Measurements from ENCODE around the gene C10orf95.

Gene C10orf95

DNA sequence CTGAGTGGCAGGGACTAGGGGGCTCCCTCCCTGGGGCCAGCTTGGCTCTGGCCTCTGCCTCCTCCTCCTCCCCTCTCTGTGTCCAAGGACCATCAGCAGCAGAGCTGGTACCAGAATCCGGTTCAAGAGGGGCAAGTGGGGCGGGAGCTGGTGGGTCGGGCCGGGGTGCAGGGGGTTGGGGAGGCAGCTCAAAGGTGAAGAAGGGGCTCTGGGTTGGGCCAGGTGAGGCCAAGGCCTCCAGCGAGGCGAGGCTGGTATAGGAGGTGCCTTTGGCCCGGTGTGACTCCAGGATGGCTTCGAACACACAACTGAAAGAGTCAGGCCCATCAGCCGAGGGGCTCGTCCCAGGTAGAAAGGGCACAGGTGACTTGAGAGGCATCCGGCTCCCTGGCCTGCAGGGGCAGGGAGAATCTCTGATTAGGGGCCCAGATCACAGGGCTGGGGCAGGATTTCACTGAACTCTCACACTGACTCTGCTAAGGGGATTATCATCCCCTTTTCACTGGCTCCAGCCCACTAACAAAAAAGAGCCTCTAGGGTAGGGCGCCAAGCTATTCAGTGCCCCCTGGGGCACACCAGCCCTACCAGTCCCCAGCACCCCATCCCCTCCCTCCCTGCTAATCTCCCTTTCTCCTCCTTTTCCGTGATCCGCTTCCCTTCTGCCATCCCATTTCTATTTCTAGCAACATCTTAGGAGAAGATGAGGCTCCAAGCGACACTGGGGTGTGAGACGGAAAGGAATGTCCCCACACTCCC is 37.4 kb downstream of the C10orf95 start:
- DNase-seq: no peak

DNA sequence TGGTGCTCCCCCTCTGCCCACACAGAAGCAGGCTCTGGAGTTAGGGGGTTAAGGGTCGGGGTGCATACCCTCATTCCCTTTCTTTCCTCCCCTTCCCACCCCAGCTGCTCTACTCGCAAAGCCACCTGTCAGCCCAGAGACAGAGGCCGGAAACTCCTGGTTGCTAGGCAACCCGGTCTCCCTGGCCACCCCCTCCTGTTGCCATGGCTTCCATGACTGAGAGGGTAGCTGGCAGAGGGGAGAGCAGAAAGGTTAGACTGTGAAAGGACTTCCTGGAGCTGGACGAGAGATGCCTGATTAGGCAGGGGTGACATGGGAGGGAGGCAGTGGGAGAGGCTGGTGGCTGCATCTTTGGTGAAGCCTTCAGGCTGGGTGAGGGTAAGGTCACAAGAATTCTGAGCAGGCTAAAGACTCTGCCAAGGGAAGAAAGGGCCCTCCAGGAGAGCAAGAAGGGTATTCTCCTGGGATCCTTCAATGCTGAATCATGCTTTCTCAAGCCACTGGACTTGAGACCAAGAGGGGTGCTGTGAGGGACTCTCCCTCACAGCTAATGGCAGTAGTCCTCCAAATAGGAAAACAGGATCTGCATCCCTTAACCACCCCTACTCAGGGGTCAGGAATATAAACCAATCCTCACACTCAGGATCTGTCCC is 38.2 kb downstream of the C10orf95 start:
- peak in 1 of 2 experiments; percentile 60 for DNase-seq

DNA sequence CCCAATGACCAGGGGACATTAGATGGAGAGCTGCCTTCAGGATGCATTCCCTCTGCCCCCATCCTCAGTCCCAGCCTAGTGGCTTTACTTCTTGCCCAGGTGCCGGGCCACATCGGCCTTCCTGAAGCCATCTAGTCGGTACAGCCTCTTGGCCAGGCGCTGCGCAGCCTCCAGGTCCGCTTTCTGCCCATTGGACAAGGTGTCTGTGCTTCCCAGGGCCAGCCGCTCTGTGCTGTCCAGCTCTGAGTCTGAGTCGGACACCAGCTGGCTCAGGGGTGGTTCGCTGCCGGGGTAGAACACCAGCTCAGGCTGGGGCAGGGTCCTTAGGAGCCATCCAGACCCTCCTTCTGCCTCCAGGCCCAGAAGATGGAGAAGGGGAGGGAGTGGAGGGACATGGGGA is 39.0 kb downstream of the C10orf95 start:
- no peak for DNase-seq

DNA sequence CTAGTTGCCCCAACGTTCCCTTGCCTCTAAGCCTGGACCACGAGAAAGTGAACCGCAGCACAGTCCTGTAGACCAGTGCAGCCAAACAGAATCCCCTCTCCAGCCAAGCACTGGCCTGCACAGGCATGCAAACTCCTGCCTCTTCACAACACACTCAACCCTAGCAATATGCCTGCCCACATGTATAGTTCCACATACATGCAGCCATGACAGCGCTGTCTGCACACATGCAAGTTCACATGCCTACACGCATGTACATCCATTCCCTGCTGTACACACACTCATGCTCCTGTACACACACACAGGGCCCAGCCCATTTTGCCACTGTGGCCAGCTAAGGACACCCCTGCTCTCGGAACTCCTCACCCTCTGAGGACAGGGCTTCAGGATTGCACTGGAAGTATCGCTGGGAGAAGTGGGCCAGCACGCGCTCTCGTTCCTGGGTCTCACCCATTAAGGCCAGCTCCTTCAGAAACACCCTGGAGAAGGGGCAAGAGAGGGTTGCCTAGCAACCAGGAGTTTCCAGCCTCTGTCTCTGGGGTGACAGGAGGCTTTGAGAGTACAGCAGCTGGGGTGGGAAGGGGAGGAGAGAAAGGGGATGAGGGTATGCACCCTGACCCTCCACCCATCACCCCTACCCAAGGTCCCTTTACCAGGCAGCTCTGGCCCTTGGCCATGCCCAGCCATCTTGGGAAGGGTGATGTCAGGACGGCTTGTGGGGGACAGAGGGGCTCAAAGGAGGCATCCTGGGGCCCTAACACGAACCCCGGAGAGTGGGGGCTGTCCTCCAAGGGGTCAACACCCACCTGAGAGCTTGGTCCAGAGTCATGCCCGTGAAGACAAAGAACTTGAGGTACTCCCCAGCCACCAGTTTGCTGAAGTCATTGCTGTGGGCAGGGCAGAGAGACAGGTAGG is 39.7 kb downstream of the C10orf95 start:
- DNase-seq: no peak

DNA sequence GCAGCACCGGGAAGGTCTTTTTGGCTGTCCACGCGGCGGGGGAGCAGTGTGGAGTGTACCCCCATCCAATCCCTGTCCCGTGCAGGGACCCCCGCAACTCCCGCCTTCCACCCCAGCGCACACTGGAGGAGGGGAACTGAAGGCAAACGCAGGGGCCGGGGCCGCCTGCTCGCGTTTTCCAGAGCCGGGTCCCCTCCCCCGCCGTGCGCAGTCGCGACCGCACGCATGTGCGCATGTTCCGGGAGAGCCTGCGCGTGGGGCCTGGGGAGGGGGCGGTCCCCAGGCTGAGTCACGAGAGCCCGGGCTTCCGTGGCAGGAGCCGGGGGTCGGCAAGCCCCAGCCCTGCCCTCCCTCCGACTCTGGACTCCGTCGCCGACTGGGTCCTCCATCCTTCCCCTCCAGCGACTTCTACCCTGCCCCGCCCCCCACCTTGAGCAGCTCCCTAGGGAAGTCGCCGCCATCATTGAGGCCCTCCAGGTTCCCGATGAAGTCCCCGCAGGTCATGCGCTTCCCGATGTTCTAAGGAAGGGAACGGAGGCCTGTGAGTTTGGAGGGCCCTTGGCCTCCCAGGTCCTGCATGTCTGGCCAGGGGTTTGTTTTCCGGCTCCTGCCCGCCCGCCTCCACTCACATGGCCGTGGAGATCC is 40.8 kb downstream of the C10orf95 start:
- peak; percentile 75 to 80 for DNase-seq

DNA sequence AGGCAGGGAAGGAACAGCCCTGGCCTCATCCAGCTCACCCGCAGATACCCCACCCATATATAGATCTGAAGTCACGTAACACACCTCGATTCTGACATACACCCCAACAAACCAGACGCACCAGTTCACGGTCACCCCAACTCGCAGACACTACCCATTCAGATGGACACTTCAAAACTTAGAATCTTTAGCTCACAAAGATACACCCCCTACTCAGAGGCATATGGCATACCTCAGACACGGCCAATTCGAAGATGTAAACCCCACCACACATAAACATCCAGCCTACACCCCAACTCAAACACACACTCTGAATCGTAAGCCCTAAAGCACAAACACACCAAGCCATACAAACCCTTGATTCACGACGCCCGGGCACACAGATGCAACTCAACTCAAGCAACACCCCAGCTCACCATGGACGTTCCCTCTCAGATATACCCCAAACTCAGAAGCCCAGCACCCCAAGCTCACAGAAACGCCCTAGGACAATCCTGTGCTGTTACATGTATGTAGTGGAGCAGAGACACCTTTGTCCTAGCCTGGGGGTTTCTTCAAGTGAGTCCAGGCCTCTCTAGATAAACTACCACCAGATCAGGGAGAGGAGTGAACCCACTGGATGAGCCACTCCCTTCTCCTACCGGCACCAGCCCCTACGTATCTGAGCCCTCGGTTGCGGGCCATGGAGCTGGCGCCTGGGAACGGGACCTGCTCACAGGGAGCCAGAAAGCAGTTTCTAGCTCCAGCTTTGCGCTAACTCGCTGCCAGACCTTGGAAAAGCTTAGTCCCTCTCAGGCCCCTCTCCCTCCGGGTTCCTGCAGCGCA is 41.5 kb downstream of the C10orf95 start:
- DNase-seq: peak in 1 of 2 experiments; percentile 51

DNA sequence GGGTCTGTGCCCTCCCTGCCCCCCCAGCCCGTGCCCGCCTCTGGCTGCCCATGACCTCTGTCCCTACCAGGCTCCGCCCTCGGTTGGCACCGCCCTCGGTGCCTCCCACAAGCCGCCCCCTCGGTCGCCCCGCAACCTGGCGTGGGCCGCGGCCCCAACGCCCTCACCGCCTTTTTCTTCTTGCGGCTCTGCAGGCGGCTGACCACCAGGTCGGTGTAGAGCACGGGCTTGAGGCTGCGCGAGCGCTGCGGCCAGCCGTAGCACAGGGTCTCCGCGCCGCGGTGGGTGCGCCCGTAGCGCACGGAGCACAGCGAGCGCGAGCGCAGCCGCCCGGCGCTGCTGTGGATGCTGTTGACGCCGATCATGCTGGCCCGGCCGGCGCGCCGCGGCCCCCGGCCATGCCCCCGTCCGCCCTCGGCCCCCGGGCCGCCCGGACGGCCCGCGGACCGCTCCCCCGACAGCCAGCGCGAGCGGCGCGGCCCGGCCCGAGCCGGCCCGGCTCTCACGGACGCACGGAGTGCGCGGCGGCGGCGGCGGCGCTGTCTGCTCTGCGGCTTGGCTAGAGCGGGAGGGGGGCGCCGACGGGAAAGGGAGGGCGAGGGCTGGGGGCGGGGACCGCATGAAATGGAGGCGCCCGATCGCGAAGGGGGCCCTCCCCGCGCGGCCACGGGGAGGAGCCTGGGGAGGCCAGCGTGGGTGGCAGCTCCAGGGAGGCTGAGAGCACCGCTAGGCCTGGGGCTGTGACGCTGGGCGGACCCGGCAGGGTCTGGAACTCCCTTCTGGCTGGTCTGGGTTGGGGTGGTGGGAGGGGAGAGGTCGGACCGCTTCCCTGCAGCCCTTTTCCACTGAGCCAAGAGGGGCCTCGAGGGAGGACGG is 42.4 kb downstream of the C10orf95 start:
- peak; percentile 83 to 87 for DNase-seq

DNA sequence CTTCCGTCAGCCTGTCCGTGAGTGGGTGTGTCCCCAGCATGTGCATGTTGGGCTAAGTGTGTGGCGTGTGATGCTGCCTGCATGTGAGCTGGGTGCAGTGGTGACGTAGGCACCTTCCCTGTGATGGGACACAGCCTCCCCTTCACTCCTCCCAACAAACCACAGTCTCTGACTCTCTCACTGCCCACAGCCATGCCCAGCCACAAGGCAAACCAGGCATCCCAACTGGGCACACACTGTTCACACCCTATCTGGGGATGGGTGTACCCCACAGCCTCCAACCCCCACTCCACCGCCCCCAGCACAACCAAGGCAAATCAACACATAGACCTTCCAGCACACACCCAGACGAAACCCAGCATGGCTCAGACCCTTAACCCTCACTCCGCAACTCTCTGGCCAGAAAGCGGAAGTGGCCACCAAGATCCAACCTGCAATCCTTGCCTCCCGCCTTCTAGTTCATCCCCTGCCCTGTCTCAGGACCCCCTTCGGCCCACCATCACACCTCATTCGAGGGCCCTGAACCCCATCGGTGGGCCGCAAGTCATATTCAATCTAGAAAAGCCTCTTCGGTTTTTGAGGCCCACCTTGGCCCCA is 43.1 kb downstream of the C10orf95 start:
- peak in 1 of 2 experiments; percentile 50 for DNase-seq

DNA sequence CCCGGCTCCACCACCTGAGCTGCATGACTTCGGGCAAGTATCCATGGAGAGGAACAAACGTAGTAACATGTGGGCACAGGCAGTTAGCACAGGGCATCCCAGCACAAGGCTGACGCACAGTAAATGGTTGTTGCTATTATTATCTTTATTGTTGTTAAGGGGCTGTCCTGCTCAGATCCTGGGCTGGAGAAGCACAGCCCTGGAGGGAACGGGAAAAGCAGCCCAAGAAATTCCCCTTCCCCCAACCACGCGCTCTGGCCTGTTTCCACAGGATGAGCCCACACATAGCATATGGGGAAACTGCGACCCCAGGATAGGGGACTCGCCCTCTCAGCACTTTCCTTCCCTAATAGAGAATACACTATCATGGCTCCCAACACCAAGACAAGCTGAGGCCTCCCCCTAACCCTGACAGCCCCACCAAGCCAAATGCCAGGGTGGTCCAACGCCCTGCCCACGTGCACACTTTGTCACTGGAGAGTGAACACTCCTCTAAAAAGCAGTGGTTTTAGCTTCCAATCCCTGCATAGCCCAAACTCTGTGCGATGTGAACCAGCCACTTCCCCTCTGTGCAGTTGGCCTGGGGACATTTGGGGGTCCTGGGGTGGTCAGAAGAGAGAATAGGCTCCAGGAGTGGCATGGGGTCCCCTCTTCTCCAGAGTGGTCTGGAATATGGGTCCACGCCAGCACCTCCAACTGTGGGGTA is 43.8 kb downstream of the C10orf95 start:
- DNase-seq: no peak

DNA sequence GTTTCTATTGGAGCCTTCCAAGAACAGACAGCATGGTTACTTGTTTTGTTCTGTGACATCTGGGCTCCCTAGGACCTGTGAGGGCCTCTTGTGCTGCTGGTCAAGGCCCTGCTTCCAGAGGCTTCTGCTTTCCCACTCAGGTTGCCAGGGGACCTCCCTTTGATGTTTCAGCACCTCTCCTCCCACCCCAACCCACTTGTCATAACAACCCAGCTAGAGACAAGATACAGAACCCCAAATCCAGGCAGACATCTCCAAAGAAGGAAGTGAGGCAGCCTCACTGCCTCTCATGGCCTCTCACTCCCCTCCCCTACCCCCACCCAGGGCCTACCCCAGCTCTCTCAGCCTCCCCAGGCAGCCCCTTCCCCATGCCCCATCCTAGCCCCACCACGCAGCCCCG is 44.5 kb downstream of the C10orf95 start:
- no peak for DNase-seq

DNA sequence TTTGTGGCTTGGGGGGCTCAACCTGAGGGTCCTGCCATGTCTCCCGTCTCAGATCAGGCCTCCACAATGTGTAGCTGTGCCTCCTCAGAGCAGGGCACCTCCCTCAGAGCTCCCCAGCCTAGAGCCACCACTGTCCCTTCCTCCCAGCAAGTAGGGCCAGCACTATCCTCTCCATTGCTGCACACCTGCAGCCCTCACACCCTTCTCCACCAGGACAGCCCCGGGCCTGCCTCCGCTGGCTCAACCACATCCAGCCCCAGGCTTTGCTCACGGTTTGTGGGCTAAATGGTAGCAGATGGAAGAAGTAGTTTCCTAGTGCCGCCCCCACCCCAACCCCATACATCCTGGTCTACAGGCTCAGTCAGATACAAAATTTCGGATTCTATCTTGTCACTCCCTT is 45.7 kb downstream of the C10orf95 start:
- no peak for DNase-seq

DNA sequence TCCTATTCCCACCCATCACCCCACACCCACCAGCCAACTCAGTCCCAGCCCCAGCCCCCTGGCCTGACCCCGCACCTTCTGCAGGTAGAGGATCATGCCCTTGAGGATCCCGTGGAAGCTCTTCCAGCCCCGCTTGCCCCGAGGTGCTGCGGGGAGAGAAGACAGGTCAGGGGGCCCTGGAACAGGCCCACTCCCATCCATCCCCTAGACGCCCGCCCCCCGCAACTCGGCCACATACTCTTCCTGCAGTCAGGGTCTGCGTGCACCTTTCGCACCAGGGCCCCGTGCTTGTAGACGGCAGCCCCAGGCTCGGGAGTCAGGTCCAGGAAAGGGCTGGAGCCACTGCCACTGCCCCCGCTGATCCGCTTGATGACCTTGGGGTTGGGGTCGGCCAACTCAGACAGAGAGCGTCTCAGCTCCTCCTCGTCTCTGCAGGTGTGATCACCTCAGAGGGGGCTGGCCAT is 46.2 kb downstream of the C10orf95 start:
- no peak for DNase-seq

DNA sequence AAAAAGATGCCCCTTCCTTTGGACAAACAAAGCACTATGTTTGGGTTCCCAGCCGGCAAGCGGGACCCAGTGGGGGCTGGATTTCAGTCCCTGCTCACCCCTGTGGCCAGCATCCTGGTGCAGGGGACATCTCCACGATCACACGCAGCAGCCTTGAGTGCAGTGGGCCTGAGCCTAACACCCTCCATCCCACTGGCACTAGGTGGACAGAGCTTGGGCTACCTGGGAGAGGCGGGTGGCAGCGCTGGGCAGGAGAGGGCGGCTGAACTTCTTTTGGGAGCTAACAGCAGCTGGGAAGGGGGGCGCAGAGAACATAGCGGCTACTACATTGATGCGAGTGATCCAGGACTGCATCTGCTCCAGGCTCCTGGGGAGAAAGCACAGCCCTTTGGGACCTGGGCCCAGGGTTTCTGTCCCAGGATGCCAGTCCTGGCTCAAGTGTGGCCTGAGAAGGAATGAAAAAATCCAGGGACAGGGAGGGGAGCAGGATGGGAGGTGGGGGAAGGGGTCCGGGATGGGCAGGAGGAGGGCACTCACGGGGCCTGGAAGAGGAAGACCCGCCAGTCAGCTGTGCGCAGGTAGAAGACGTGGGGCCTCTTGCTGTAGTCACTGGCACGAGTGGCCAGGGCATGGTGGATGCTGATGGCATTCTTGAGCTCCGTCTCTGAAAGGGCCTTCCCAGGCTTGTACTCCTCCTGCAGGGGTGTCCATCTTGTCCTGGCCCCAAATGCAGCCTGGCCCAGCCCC is 46.8 kb downstream of the C10orf95 start:
- no peak for DNase-seq

DNA sequence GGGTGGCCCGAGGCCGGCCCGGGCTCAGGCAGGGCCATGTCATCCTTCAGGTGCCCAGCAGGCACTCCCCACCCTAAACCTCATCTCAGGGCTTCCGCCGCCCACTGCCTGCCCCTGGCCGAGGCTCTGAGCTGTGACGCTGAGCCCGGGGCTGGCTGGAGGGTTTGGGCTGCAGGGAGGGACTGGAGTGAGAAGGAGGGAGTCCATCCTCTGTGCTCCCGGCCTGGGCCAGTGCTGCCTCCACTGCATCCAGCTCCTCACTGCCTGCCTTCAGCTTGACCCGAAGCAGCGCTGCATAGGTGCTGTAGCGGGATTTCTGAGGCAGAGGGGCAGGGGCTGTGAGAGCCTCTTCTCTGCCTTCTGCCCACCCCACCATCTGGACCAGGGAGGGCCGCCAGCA is 48.2 kb downstream of the C10orf95 start:
- no peak for DNase-seq

DNA sequence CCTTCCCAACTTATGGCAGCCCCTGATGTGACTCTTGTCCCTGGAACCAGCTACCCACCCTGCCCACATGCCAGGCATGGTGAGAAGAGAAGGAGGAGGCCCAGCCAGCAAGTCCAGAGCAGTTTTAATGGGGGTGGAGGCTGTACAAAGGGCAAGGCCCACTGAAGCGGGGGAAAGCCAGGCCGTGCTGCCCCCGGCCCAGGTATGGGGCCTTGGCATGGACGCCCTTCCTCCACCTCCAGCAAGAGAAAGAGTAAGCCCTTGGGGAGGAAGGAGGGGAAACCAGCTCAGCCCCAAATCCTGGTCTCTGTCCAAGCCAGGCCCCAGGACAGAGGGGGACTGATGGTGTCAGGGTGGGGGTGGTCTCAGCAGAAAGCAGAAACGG is 48.8 kb downstream of the C10orf95 start:
- no peak for DNase-seq

DNA sequence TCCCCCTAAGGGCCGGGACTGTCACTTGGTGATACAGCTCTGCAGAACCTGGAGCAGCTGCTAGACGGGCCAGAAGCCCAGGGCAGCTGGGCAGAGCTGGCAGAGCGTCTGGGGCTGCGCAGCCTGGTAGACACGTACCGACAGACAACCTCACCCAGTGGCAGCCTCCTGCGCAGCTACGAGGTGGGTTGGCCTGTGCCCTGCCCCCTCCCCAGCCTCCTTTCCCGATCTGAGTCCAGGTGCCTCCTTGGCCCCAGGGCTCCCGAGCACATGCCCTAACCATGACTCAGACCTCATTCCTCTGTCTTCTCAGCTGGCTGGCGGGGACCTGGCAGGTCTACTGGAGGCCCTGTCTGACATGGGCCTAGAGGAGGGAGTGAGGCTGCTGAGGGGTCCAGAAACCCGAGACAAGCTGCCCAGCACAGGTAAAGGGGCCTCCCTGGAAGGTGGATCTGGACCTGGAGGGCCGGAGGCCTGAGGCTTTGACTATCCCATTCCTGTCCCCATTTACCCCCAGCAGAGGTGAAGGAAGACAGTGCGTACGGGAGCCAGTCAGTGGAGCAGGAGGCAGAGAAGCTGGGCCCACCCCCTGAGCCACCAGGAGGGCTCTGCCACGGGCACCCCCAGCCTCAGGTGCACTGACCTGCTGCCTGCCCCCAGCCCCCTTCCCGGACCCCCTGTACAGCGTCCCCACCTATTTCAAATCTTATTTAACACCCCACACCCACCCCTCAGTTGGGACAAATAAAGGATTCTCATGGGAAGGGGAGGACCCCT is 49.4 kb downstream of the C10orf95 start:
- DNase-seq: no peak

DNA sequence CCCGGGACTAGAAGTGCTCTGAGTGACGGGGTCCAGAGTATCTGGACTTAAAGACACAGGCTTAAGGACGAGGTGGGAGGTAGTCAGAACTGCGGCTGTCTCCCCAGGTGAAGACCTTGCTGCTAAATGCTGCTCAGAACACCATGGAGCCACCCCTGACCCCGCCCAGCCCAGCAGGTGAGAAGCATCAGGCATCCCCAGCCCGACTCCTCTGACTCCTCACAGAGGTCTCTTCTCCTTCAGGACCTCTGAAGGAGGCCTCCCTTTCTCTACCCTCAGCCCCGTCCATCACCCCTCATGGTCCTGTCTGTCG is 50.0 kb downstream of the C10orf95 start:
- no peak for DNase-seq

DNA sequence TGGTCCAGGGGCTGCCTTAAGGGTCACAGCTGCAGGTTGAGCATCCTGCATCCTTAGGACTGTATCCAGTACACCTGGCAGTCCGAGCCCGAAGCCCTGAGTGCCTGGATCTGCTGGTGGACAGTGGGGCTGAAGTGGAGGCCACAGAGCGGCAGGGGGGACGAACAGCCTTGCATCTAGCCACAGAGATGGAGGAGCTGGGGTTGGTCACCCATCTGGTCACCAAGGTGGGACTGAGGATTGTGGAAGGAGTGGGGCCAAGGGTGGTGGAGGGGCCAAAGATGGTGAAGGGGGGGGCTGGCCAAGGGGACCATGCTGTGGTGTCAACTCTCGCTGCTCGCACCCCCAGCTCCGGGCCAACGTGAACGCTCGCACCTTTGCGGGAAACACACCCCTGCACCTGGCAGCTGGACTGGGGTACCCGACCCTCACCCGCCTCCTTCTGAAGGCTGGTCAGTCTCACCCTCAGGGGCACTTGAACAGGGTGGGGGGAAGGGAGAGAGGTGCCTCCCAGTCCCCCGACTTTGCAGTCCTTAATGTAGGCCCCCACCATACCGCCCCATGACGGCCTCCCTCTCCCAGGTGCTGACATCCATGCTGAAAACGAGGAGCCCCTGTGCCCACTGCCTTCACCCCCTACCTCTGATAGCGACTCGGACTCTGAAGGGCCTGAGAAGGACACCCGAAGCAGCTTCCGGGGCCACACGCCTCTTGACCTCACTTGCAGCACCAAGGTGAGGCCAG is 50.6 kb downstream of the C10orf95 start:
- no peak for DNase-seq

Measured in activated T-cell treated with anti-CD3 and anti-CD28 coated beads, Interleukin-2, amount 50 U/mL, for 48 hours (primary cell).